Ishikawa (cell line): ENCODE results near the gene HTRA3.

ENCODE experiments used
- CEBPB ChIP-seq: IDR thresholded peaks from 2 replicates; pipeline ENCODE4 v1.6.1; 2012
- CREB1 ChIP-seq: IDR thresholded peaks from 2 replicates; pipeline ENCODE4 v1.6.1; 2012; ENCODE audit warnings: low read depth
- EP300 ChIP-seq: IDR thresholded peaks from 2 replicates; pipeline ENCODE4 v1.6.1; 2012; ENCODE audit warnings: borderline replicate concordance
- FOXM1 ChIP-seq: IDR thresholded peaks from 2 replicates; pipeline ENCODE4 v1.6.1; 2012; ENCODE audit warnings: low read depth, borderline replicate concordance
- MAX ChIP-seq: IDR thresholded peaks from 2 replicates; pipeline ENCODE4 v1.6.1; 2012
- RAD21 ChIP-seq: IDR thresholded peaks from 2 replicates; pipeline ENCODE4 v1.6.1; 2012; ENCODE audit warnings: low read depth
- REST ChIP-seq: IDR thresholded peaks from 2 replicates; pipeline ENCODE4 v1.6.1; 2012; ENCODE audit warnings: low read depth, mild to moderate bottlenecking
- TAF1 ChIP-seq: IDR thresholded peaks from 2 replicates; pipeline ENCODE4 v1.6.1; 2012; ENCODE audit warnings: low read depth, mild to moderate bottlenecking
- TEAD4 ChIP-seq: IDR thresholded peaks from 2 replicates; pipeline ENCODE4 v1.6.1; 2012
- USF1 ChIP-seq: IDR thresholded peaks from 2 replicates; pipeline ENCODE4 v1.6.1; 2012
- YY1 ChIP-seq: IDR thresholded peaks from 2 replicates; pipeline ENCODE4 v1.6.1; 2012; ENCODE audit warnings: low read depth

- TF ChIP-seq YY1, result no peak
- no peak for TF ChIP-seq USF1
- no peak for TF ChIP-seq TEAD4
- no peak for TF ChIP-seq FOXM1
- TF ChIP-seq MAX, result no peak
- no peak for TF ChIP-seq EP300
- TF ChIP-seq REST, result no peak
- TF ChIP-seq CEBPB, result no peak
- TF ChIP-seq CREB1, result no peak
- TF ChIP-seq RAD21, result no peak
- no peak for TF ChIP-seq TAF1
Observed at GRCh38 chr4:8301851-8302730, 32.5 kb downstream of the HTRA3 start.
